NT2/D1 (cell line): ENCODE measurements around the gene DDO.

Source experiments
- SUZ12 ChIP-seq: IDR thresholded peaks from 2 replicates; pipeline ENCODE4 v1.6.1; 2011; ENCODE audit not compliant: insufficient read length, insufficient read depth; ENCODE audit errors: extremely low read depth
- YY1 ChIP-seq: IDR thresholded peaks from 2 replicates; pipeline ENCODE4 v1.6.1; 2011; ENCODE audit not compliant: insufficient read length, insufficient read depth
- ZNF274 ChIP-seq: IDR thresholded peaks from 2 replicates; pipeline ENCODE4 v1.6.1; 2011; ENCODE audit warnings: mild to moderate bottlenecking, low read depth, low read length

DNA sequence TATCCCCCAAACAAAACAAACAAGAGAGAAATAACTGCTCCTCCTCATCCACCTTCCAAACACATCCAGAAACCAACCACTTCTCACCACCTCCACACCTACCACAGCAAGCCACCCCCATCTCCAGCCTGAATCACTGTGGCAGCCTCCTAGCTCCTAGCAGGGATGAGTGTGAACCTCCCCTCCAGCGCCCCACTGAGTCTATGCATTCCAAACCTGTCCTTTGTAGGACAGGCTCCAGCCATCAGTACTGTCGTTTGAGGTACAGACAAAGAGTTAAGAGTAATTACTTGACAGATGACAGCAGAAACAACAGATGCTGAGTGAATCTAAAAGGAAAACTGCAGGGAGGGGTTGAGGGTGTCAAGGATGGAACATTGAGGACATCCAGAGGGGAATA is 59.6 kb downstream of the DDO start:
- no peak for TF ChIP-seq ZNF274
- TF ChIP-seq SUZ12: no peak
- no peak for TF ChIP-seq YY1
